ENCODE data around the gene TAF11L5. TPM values are rescaled to one million over a fixed set of nuclear protein-coding genes. Genes with fewer than 3 reads are reported as not detected.

TAF11L5 gene
- polyA plus RNA-seq, 3 donors = not detected

Other genes starting within 250 kb of the TAF11L5 start
- not detected for gene TAF11L2, start 27.0 kb upstream of the TAF11L5 start, polyA plus RNA-seq (ENCODE audit: insufficient read length in 3 of 3)
- gene TAF11L3, start 6.9 kb upstream of the TAF11L5 start, polyA plus RNA-seq (ENCODE audit: insufficient read length in 3 of 3) = not detected
- gene TAF11L4, start 3.4 kb upstream of the TAF11L5 start, polyA plus RNA-seq (ENCODE audit: insufficient read length in 3 of 3) = not detected
- not detected for gene TAF11L6, start 3.4 kb downstream of the TAF11L5 start, polyA plus RNA-seq (ENCODE audit: insufficient read length in 3 of 3)
- not detected for gene TAF11L7, start 60.5 kb downstream of the TAF11L5 start, polyA plus RNA-seq (ENCODE audit: insufficient read length in 3 of 3)
- not detected for gene TAF11L8, start 65.7 kb downstream of the TAF11L5 start, polyA plus RNA-seq (ENCODE audit: insufficient read length in 3 of 3)
- not detected for gene TAF11L9, start 69.2 kb downstream of the TAF11L5 start, polyA plus RNA-seq (ENCODE audit: insufficient read length in 3 of 3)
- not detected for gene TAF11L10, start 72.6 kb downstream of the TAF11L5 start, polyA plus RNA-seq (ENCODE audit: insufficient read length in 3 of 3)
- gene TAF11L11, start 78.9 kb downstream of the TAF11L5 start, polyA plus RNA-seq (ENCODE audit: insufficient read length in 3 of 3) = not detected
- not detected for gene TAF11L12, start 85.2 kb downstream of the TAF11L5 start, polyA plus RNA-seq (ENCODE audit: insufficient read length in 3 of 3)
- not detected for gene TAF11L13, start 106.9 kb downstream of the TAF11L5 start, polyA plus RNA-seq (ENCODE audit: insufficient read length in 3 of 3)
- not detected for gene TAF11L14, start 109.2 kb downstream of the TAF11L5 start, polyA plus RNA-seq (ENCODE audit: insufficient read length in 3 of 3)